Stimulated activated CD4-positive, alpha-beta T cell treated with anti-CD3 and anti-CD28 coated beads, Interleukin-1b, Interleukin-23, amount 100 ng/mL, for 4 hours (primary cell): ENCODE measurements around the gene TFAP2B.

Experiments
- DNase-seq, 2 donors: peaks; one replicate each; pipeline ENCODE4 v3.0.0-alpha.2; 2020; ENCODE audit warnings: low read depth in 2 of 2

Gene TFAP2B

DNA sequence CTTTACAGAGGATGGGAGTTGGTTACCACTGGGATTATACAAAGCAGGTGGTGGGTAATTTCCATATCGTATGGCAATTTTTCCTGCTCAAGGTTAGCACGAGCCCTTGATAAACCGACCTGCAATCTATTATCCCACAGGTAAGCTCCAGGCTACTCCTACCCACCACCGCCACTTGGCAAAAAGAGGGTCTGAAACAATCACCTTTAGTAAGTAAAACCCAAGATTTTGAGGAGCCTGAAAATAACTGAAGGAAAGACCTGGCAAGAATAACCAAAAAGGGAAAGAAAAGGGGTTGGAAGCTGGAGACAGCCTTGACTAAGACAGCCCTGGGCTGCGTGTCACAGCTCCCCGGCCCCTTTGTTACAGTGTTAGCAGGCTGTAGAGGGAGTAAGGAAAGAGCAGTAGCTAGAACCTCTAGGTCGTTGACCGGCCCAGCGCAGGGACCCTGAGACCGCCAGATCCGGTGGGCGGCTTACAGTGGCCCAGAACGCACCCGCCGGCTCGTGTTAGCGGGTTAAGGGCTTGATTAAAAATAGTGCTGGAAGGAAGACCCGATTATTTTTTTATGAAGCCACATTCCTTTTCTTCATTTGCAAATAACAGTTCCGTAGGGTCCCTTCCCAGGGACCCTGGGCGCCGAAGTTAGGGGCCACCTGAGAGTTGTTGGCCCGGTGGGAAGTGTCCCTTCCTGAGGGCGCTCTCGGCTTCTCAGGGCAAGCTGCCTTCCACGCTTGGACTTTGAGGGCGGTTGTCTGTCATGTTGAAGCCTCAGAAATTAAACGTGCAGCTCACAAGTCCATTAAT is 30.5 kb downstream of the TFAP2B start:
- no peak for DNase-seq

DNA sequence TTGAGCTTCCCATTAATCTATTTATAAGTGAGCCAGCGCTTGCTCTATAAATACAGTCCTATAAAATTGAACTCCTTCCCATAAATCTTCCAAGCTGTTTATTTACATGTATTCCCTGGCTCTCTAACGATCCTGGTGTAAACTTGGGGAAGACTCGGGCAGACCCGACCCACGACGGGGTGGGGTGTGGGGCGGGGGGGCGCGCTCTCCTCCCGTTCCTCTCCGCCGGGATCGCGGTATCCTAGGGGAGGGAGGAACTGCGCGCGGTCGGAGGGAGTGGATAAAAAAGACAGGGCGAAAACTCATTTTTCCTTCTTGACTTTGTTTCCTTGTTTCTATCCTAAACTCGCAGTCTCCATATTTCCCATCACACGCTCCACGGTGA is 31.1 kb downstream of the TFAP2B start:
- DNase-seq, result no peak

DNA sequence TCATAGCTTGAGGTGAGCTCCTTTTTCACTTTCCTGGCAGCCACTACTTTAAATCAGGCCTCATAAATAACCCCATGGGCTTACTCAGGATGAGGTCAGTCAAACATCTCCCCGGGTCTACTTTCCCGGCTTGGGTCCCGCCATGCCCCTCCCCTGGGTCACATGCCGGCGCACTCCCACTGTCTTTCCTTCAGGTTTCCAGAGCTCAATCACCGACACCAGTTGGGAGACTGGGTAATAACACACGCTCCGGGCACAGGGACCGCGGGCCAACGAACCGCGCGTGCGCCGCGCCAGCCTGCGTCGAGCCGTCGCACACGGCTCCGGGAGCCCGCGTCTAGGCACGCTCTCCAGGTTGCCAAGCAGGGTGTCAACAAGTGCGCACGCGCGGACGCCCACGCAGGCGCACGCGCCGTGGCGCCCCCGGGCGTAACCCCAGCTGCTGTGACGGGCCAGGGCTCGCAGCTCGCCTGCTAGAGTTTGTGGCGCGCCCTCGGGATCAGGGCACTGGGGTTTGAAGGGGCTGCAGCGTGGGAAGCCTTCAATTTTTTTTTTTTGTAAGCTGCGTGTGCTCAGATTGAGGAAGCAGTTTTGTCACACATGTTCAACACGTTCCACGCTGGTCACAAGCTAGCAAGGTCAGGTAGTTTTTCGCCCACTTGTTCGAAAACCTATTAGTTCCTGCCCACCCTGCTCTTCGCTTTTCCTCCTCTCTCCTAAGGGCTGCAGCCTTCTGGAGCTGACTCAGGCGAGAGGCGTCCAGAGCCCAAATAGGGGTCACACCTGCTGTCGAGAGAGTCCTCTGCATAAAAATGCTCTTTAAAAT is 31.8 kb downstream of the TFAP2B start:
- no peak for DNase-seq

DNA sequence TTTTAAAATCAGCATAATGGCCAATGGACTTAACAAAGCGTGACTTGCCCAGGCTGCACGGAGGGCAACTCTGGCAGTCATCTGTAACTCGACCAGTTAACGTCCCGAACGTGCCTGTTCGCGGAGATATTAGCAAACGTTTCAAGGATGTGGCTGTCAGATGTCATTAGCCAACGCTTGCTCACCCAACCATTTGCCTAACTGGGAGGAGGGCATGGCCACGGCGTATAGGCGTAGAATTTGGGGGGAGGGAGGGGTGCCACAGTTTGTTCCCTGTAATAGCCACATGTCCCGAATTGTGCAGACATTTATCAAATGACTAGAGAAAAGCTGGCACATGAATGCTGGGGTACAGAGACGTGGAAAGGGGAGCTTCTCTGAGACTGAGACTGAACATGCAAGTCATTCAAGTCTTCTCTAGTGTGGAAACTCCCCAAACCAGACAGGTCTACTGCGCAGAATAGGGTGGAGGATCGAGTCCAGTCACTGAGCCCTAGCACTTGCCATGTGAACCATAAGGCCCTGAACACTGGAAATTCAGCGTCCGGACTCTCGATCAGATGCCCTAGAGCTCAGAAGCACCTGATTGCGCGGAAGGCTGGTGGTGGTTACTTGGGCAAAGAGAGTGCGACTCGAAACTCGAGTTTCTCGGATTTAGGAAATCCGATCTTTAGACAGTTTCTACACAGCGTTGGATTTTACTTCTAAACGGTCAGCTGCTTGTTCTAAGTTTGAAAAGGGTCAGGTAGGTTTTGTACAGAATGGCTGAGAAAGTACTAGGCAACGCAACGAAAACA is 32.6 kb downstream of the TFAP2B start:
- no peak for DNase-seq

DNA sequence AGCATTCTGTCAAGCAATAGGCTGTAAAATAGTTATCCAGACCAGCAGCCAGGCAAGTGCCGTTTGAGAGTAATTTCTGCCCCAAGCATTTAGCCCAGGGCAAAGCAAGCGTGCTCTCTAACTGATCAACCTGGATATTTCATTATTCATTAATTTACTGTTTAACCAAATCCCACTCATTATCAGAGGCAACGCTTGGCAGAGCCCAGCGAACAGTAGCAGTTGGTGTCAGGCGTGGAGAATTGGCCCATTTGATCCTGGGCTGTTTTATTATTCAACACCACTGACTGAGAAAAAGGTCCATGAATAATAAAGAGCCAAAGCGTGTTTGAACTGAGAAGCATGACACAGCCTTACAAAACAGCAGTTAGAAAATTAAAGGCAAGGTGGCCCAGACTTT is 35.3 kb downstream of the TFAP2B start:
- no peak for DNase-seq

DNA sequence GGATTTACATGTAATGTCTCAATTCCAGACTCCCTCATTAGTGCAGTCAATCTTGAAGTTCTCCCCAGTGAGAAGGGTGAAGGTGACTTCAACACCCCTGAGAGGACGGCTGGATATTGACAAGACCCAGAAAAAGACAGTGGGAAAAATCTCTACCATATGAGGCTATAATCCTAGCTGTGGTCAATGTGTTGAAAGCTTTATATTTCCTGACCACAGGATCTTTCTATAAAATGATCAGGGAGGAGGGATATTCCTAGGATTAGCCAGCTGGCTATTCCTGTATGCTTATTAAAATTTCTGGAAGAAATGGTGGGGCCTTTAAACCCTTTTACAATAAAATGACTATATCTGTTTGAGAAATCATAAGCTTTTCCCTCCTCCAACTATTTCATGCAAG is 43.0 kb downstream of the TFAP2B start:
- DNase-seq, result no peak

DNA sequence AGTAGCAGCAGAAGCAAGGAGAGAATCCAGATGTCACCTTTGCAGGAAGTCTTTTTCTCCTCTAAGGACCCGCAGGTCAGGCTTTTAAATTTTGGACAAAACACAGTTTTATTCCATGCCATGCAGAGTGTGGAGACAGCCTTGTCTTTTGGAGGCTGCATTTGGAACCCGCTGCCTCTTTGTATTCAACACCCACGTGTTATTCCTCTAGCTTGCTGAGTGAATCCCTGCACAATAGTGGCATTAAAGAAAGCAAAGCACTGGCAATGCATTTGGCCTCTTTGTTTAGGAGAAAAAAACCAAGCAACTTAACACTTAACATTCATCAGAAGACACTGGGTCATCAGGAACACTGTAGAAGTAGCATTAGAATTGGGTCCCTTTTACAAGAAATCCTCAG is 43.5 kb downstream of the TFAP2B start:
- DNase-seq, result no peak

DNA sequence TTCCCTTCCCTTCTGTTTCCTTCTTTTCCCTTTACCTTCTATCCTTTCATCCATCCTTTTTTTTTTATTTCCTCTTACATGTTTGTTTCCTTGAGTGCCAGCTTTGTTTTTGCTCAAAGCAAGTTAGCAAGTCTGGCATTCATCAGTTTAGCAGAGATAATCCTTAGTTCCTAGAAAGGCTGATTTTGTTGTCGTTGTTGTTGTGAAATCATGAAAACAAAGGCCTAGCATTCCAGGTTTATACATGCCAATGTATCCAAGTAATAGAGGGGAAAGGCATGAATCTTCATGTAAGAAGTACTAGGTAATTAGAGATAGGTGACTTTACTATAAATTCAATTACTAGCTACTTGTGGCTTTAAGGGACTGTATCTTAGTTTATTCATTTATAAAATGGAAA is 45.9 kb downstream of the TFAP2B start:
- DNase-seq, result no peak

DNA sequence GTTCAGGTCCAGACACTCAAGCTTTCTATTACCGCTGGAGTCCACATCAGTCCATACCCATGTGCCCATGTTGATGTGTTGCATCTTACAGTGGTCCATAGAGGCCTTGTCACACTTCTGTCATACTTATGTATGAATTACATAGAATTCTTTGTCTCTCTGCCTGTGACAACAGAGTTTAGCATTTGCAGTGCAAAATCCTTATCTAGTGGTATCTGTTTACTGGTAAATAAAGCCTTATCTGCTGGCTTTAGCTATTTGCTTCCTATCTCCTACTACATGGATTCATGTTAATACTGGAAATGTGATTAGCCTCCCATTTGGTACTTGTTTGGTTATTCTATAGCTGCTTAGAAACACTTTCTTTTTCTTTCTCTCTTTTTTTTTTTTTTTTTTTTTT is 49.8 kb downstream of the TFAP2B start:
- DNase-seq, result no peak

DNA sequence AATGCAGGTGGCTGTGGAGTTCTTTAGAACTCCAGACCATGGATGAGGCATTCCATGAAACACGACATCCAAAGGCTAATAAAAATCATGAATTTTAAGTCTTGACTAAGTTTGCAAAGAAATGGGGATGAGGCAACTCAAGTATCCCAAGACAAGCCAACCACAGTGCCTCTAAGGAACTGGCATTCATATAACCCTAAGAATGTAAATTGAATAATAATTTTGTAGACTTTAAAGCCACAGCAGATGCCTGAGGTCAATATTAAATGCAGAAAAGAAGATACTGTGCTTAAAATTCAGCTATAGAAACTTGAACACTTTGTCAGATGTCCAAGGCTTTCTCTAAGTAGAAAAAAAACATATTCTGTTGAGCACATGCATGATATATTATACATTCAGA is 54.5 kb downstream of the TFAP2B start:
- DNase-seq, result no peak

DNA sequence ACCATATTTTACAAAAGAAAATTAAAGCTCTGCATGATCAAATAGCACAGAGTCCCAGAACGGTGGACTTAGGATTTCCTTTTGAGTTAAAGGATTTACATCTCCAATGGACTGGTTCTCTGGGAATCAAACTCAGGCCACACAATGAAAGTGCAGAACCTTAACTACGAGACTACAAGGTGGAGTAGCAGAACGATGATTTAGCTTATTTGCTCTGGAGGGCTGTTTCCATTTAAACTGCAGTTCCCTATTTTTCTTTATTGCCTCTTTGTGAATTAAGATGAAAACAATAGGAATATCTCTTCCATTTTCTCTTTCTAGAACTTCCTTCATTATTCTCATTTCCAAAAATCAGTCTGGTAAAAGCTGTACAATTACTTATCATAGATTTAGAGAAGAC is 65.7 kb downstream of the TFAP2B start:
- DNase-seq, result no peak

DNA sequence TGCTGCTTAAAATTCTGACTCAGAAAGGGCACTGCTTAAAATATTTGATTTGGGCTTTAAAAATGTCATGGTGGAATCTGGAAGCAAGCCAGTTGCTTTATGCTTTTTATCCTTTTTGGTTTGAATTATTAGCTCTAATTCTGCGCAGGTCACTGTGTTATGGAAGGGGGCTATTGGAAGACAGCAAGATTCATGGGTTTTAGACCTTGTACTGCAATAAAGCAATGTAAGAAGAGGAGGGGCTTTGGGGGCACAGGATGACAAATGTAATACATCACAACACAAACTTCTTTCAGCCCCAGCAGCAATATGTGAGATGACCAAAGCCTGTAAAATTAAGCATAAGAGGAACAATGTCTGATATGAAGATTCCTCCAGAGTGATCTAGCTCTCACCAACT is 68.4 kb downstream of the TFAP2B start:
- no peak for DNase-seq

DNA sequence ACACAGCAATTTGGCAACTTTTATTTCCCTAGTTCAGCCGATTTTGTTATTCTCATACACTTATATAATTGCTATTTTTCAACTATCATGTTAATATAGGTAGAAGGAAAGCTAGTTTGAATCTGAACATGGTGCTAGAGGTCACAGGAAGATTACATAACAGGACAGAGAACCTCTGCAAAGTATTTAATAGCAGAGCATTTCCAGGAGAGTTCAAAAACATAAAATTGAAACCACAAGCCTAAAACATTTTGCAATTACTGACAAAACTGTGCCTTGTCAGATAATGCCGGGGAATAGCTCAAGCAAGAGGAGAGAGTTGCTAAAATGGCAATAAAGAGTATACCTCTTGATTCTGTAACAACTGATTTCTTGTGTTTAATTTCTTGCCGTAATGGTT is 70.8 kb downstream of the TFAP2B start:
- DNase-seq, result no peak

DNA sequence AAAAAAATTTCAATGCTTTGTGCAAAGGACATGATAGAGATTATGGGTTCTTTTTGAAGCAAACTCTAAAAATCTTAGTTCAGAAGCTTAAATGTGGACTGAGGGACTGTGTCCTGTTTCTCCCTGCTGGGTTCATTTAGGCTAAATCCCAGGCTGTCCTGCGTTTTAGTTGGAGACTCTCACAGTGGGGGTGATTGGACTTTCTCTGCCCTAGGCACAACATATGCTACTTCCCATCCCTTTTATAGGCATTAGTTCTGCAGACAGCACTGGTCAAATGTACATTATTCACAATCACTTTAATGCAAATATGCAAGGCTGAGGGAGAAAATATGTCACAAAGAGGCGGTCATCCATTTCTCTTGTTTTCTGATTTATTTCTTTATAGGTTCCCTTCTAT is 71.3 kb downstream of the TFAP2B start:
- no peak for DNase-seq

DNA sequence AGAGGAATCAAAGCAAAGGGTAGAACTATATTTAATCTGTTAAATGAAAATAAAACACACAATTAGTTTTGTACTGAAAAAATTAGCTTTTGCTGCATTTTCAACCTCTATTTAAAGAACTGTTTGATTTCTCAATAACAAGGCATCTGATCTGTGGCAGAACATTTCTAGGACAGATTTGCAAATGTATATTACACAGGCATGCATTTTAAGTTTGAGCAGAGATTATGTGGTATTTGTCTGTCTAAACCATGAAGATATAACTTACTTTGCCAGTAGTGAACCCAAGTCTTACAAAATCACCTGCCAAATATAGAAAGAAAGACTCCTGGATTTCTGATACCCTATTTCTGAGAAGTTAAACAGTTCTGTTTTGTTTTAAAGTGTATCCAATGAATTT is 71.9 kb downstream of the TFAP2B start:
- no peak for DNase-seq

DNA sequence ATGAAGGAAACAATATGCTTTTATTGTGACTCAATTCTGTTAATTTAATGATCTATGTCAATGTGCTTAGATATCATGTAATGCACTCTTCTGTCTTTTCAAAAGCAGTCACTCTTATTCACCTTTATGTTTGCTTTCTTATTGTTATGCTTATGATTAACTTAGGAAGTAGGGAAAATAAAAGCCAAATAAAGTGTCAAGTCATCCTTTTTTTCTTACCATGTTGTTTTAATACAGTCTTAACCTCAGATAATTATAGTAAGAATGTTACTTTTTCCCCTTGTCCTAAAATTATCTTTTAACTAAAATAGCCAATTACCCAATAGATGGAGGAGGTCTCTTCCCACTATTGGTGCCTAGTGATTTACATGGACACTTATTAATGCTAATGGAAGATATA is 72.6 kb downstream of the TFAP2B start:
- no peak for DNase-seq
